SK-N-SH treated with all-trans-retinoic acid at 6 μM for 48 hours (cell line): Measurements from ENCODE around the gene KHSRP.

Experiments used
- ATAC-seq: fragments of 200-7000 bp; cut with Tn5 transposase; 3 replicates; pipeline ENCODE4 v1.9.1; 2020; ENCODE audit warnings: mild to moderate bottlenecking, moderate library complexity
- ARNTL ChIP-seq: fragments of 450-650 bp; formaldehyde crosslinking; IDR thresholded peaks from 2 replicates; pipeline ENCODE4 v1.5.0; 2020; ENCODE audit warnings: low read depth, mild to moderate bottlenecking, moderate library complexity, borderline replicate concordance
- BACH2 ChIP-seq: fragments of 250-450 bp; sonication (Bioruptor Pico); IDR thresholded peaks from 2 replicates; pipeline ENCODE4 v1.9.0; 2021; ENCODE audit warnings: mild to moderate bottlenecking, borderline replicate concordance
- CSDC2 ChIP-seq: fragments of 250-450 bp; sonication (Bioruptor Pico); IDR thresholded peaks from 2 replicates; pipeline ENCODE4 v1.5.0; 2020; ENCODE audit warnings: mild to moderate bottlenecking, moderate library complexity
- CSRNP3 ChIP-seq: fragments of 250-450 bp; sonication (Bioruptor Pico); IDR thresholded peaks from 2 replicates; pipeline ENCODE4 v1.5.1; 2021; ENCODE audit warnings: mild to moderate bottlenecking, moderate library complexity
- ESRRG ChIP-seq: fragments of 250-450 bp; sonication (Bioruptor Pico); IDR thresholded peaks from 2 replicates; pipeline ENCODE4 v1.6.1; 2021; ENCODE audit warnings: mild to moderate bottlenecking
- GLIS3 ChIP-seq: fragments of 250-450 bp; sonication (Bioruptor Pico); IDR thresholded peaks from 2 replicates; pipeline ENCODE4 v1.5.0; 2020; ENCODE audit warnings: mild to moderate bottlenecking, moderate library complexity
- ISL1 ChIP-seq: fragments of 250-450 bp; sonication (Bioruptor Pico); IDR thresholded peaks from 2 replicates; pipeline ENCODE4 v2.1.2; 2022; ENCODE audit warnings: mild to moderate bottlenecking, moderate library complexity
- PPARA ChIP-seq: fragments of 250-450 bp; sonication (Bioruptor Pico); IDR thresholded peaks from 2 replicates; pipeline ENCODE4 v1.5.0; 2020; ENCODE audit warnings: mild to moderate bottlenecking, borderline replicate concordance
- RARB ChIP-seq: fragments of 250-450 bp; sonication (Bioruptor Pico); IDR thresholded peaks from 2 replicates; pipeline ENCODE4 v1.8.0; 2021; ENCODE audit warnings: mild to moderate bottlenecking, moderate library complexity
- SNAI2 ChIP-seq: fragments of 250-450 bp; sonication (Bioruptor Pico); IDR thresholded peaks from 2 replicates; pipeline ENCODE4 v1.5.0; 2020; ENCODE audit warnings: mild to moderate bottlenecking, moderate library complexity
- TCF4 ChIP-seq: fragments of 250-450 bp; sonication (Bioruptor Pico); IDR thresholded peaks from 2 replicates; pipeline ENCODE4 v1.8.0; 2021; ENCODE audit warnings: mild to moderate bottlenecking, moderate library complexity, borderline replicate concordance
- TOX ChIP-seq: fragments of 250-450 bp; sonication (Bioruptor Pico); IDR thresholded peaks from 2 replicates; pipeline ENCODE4 v1.8.0; 2021; ENCODE audit warnings: mild to moderate bottlenecking, moderate library complexity, borderline replicate concordance
- ZC3H10 ChIP-seq: fragments of 250-450 bp; sonication (Bioruptor Pico); IDR thresholded peaks from 2 replicates; pipeline ENCODE4 v1.5.1; 2021; ENCODE audit warnings: mild to moderate bottlenecking, moderate library complexity
- ZFP3 ChIP-seq: fragments of 250-450 bp; sonication (Bioruptor Pico); IDR thresholded peaks from 2 replicates; pipeline ENCODE4 v1.5.0; 2020; ENCODE audit warnings: mild to moderate bottlenecking, moderate library complexity
- ZFP30 ChIP-seq: fragments of 450-650 bp; formaldehyde crosslinking; IDR thresholded peaks from 2 replicates; pipeline ENCODE4 v1.5.0; 2022; ENCODE audit warnings: mild to moderate bottlenecking, moderate library complexity
- ZNF8 ChIP-seq: fragments of 450-650 bp; formaldehyde crosslinking; IDR thresholded peaks from 2 replicates; pipeline ENCODE4 v1.5.0; 2020; ENCODE audit warnings: mild to moderate bottlenecking, moderate library complexity
- TF ChIP-seq, protein P1 (sequence below): fragments of 250-450 bp; sonication (Bioruptor Pico); IDR thresholded peaks from 2 replicates; pipeline ENCODE4 v1.8.0; 2020; ENCODE audit warnings: mild to moderate bottlenecking, moderate library complexity, borderline replicate concordance
- TF ChIP-seq, protein P2 (sequence below): fragments of 250-450 bp; sonication (Bioruptor Pico); IDR thresholded peaks from 2 replicates; pipeline ENCODE4 v1.5.0; 2020; ENCODE audit warnings: mild to moderate bottlenecking, moderate library complexity
- TF ChIP-seq, protein P3 (sequence below): fragments of 250-450 bp; sonication (Bioruptor Pico); IDR thresholded peaks from 2 replicates; pipeline ENCODE4 v1.5.1; 2020; ENCODE audit warnings: low read depth, mild to moderate bottlenecking, moderate library complexity
- TF ChIP-seq, protein P4 (sequence below): fragments of 250-450 bp; sonication (Bioruptor Pico); IDR thresholded peaks from 2 replicates; pipeline ENCODE4 v1.8.0; 2021; ENCODE audit warnings: low read depth, mild to moderate bottlenecking, moderate library complexity, borderline replicate concordance

KHSRP gene

DNA sequence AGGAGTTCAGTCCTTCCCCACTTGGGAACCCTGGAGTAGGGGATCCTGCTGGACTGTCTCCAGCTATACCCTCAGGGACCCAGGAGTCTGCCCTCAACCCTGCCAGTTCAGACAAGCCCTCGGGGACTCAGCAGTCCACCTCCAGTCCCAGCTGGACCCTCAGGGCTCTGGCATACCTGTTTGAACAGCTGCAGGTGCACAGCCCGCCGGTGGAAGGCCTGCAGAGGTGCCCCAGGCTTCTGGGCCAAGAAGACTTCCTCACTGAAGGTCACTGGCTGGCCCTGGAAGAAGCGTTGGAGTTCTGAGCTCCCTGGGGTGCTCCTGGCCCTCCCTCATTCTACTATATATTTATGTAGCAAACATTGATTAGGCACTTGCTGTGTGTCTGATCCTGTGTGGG, 48.1 kb upstream of the KHSRP start (continued):
- TF ChIP-seq, protein P1, sequence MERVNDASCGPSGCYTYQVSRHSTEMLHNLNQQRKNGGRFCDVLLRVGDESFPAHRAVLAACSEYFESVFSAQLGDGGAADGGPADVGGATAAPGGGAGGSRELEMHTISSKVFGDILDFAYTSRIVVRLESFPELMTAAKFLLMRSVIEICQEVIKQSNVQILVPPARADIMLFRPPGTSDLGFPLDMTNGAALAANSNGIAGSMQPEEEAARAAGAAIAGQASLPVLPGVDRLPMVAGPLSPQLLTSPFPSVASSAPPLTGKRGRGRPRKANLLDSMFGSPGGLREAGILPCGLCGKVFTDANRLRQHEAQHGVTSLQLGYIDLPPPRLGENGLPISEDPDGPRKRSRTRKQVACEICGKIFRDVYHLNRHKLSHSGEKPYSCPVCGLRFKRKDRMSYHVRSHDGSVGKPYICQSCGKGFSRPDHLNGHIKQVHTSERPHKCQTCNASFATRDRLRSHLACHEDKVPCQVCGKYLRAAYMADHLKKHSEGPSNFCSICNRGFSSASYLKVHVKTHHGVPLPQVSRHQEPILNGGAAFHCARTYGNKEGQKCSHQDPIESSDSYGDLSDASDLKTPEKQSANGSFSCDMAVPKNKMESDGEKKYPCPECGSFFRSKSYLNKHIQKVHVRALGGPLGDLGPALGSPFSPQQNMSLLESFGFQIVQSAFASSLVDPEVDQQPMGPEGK (CRISPR knock-in tag), result no peak
- TF ChIP-seq ISL1, result no peak

DNA sequence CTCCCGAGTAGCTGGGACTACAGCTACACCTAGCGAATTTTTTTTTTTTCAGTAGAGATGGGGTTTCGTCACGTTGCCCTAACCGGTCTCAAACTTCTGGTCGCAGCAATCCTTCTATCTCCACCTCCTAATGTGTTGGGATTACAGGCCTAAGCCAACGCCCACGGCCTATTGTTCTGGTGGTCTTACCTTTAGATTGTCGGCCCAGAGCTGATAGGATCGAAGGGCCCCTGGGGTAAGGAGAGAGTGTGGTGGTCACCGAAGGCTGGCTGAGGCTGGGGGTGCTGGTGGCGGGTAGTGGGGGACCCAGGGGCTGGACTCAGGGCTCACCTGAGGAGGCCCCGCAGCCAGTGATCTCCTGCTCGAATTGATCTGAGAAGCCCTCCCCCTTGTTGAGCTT, 46.5 kb upstream of the KHSRP start:
- TF ChIP-seq ZNF8 (CRISPR knock-in tag), result no peak
- ATAC-seq, result no peak

DNA sequence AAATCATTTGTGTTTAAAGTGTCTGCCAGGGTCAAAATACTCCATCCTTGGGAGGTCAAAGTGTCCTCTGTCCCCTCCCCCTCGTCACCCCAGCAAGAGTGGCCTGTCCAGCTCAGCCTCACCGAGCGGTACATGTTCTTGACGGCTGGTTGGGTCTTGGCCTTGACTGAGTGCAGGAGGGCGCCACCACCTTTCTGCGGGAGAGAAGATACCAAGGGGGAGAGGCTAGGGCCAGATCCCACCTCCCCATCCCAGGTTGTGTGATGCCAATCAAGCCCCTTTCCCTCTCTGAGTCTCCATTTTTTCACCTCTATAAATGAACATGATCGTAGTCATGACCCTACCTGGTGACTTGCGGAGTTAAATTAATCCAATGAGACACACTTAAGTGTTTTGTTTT, 45.6 kb upstream of the KHSRP start:
- ATAC-seq, result no peak
- TF ChIP-seq TCF4 (no peak), ZFP30 (CRISPR knock-in tag) (no peak)
- TF ChIP-seq, all 23 proteins: peak for 0

GRCh38 chr19:6467384-6467783, 42.8 kb upstream of the KHSRP start:
- no peak for ATAC-seq
- TF ChIP-seq, protein P2, sequence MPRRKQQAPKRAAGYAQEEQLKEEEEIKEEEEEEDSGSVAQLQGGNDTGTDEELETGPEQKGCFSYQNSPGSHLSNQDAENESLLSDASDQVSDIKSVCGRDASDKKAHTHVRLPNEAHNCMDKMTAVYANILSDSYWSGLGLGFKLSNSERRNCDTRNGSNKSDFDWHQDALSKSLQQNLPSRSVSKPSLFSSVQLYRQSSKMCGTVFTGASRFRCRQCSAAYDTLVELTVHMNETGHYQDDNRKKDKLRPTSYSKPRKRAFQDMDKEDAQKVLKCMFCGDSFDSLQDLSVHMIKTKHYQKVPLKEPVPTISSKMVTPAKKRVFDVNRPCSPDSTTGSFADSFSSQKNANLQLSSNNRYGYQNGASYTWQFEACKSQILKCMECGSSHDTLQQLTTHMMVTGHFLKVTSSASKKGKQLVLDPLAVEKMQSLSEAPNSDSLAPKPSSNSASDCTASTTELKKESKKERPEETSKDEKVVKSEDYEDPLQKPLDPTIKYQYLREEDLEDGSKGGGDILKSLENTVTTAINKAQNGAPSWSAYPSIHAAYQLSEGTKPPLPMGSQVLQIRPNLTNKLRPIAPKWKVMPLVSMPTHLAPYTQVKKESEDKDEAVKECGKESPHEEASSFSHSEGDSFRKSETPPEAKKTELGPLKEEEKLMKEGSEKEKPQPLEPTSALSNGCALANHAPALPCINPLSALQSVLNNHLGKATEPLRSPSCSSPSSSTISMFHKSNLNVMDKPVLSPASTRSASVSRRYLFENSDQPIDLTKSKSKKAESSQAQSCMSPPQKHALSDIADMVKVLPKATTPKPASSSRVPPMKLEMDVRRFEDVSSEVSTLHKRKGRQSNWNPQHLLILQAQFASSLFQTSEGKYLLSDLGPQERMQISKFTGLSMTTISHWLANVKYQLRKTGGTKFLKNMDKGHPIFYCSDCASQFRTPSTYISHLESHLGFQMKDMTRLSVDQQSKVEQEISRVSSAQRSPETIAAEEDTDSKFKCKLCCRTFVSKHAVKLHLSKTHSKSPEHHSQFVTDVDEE (CRISPR knock-in tag), result no peak
- TF ChIP-seq GLIS3 (CRISPR knock-in tag), result no peak
- TF ChIP-seq ZFP30 (CRISPR knock-in tag), result no peak
- no peak for TF ChIP-seq PPARA (CRISPR knock-in tag)
- no peak for TF ChIP-seq TOX (CRISPR knock-in tag)
- no peak for TF ChIP-seq ISL1
- no peak for TF ChIP-seq ARNTL
- TF ChIP-seq RARB, result no peak
- TF ChIP-seq CSRNP3 (CRISPR knock-in tag), result no peak
- TF ChIP-seq ESRRG (CRISPR knock-in tag), result no peak
- no peak for TF ChIP-seq ZC3H10 (CRISPR knock-in tag)
- no peak for TF ChIP-seq SNAI2 (CRISPR knock-in tag)
- TF ChIP-seq, protein P3, sequence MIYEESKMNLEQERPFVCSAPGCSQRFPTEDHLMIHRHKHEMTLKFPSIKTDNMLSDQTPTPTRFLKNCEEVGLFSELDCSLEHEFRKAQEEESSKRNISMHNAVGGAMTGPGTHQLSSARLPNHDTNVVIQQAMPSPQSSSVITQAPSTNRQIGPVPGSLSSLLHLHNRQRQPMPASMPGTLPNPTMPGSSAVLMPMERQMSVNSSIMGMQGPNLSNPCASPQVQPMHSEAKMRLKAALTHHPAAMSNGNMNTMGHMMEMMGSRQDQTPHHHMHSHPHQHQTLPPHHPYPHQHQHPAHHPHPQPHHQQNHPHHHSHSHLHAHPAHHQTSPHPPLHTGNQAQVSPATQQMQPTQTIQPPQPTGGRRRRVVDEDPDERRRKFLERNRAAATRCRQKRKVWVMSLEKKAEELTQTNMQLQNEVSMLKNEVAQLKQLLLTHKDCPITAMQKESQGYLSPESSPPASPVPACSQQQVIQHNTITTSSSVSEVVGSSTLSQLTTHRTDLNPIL (CRISPR knock-in tag), result no peak
- TF ChIP-seq, protein P1 (CRISPR knock-in tag), result no peak
- TF ChIP-seq, protein P4, sequence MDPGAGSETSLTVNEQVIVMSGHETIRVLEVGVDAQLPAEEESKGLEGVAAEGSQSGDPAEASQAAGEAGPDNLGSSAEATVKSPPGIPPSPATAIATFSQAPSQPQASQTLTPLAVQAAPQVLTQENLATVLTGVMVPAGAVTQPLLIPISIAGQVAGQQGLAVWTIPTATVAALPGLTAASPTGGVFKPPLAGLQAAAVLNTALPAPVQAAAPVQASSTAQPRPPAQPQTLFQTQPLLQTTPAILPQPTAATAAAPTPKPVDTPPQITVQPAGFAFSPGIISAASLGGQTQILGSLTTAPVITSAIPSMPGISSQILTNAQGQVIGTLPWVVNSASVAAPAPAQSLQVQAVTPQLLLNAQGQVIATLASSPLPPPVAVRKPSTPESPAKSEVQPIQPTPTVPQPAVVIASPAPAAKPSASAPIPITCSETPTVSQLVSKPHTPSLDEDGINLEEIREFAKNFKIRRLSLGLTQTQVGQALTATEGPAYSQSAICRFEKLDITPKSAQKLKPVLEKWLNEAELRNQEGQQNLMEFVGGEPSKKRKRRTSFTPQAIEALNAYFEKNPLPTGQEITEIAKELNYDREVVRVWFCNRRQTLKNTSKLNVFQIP, result no peak
- TF ChIP-seq TCF4, result no peak
- TF ChIP-seq ZNF8 (CRISPR knock-in tag), result no peak
- no peak for TF ChIP-seq CSDC2 (CRISPR knock-in tag)
- no peak for TF ChIP-seq ZFP3 (CRISPR knock-in tag)
- no peak for TF ChIP-seq BACH2 (CRISPR knock-in tag)
